HG02885 (cell line): ENCODE data around the gene TNFSF10.

Experiments used
- ATAC-seq: cut with Tn5 transposase; IDR thresholded peaks from one replicate; pipeline ENCODE4 v1.9.1; 2021; ENCODE audit warnings: mild to moderate bottlenecking; ENCODE audit not compliant: unreplicated experiment, poor library complexity

TNFSF10 gene

DNA sequence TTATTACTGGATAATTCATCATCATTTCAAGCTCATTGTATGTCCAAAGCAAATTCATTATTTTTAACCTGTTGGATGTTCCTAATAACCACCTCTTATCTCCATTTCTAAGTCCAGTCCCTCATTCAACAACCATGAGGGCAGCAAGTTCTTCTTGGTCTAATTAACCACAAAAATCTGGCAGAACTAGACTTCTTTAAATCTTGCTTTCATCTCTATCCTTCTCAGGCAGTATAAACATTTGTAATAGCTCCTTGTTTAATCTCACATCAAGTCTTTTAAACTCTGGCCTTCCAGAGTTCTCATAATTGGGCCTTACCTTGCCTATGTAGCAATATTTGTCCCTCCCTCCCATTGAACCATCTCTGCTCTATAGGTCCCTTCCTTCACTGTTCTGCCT, 57.9 kb downstream of the TNFSF10 start:
- no peak for ATAC-seq

DNA sequence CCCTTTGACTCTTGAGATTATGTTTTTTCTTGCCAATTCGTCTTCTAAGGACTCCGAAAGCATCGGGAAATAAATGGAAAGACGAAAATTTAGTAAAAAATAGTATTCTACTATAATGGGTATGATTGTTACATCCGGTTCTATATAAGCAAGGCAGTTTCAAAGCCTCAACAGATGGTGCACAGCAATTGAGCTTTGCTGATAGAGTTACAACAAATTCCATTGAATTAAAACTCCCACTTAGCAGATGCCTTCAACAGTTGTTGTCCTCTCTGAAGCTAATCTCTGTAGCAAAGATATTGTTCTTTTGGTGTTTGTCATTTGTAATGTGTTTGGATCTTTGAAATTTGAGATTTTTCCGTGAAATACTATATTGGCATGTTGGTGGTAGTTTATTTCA, 58.9 kb downstream of the TNFSF10 start:
- ATAC-seq, result no peak

- ATAC-seq, result peak; percentile 69
Observed at GRCh38 chr3:172461530-172462138, 61.6 kb downstream of the TNFSF10 start.

DNA sequence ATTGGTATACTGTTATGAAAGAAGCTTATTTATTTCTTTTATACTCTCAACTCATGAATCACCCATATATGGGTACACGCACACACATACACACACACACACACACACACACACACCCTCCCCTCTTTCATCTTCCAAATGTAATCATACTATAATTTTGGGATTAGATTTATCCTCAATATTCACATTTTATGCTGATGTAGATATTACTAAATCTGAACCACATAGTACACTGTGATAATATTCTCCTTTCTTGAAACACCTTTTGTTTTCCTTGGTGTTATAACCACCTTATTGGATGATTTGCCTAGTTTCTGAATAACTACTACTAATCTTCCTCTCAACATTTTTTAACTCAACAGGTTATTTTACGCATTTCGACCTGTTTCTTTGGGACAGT, 66.8 kb downstream of the TNFSF10 start:
- no peak for ATAC-seq
